K562 (cell line): ENCODE results near the gene PI4KA. TPM values are rescaled to one million over a fixed set of nuclear protein-coding genes. Genes with fewer than 3 reads are reported as not detected.
A peak's percentile ranks its signal among the peaks of the same experiment; 100 is the strongest.

ENCODE experiments used
- ATF2 ChIP-seq: sonication (generic); formaldehyde crosslinking; IDR thresholded peaks from 2 replicates; pipeline ENCODE4 v1.8.1; 2022; ENCODE audit warnings: missing genetic modification reagents
- HNRNPL ChIP-seq: fragments of 200-400 bp; formaldehyde crosslinking; IDR thresholded peaks from 2 replicates; pipeline ENCODE4 v1.6.1; 2017; ENCODE audit warnings: low read depth, mild to moderate bottlenecking, low read length
- PBX2 ChIP-seq, 2 experiments: IDR thresholded peaks in 1 of 2; conservative IDR thresholded peaks in 1 of 2; 2 replicates each; pipeline ENCODE4 v1.6.1; 2016; ENCODE audit warnings: low read depth in 2 of 2, mild to moderate bottlenecking in 1 of 2, missing compliant biosample characterization in 1 of 2, missing genetic modification characterization in 1 of 2, moderate library complexity in 1 of 2
- POLR2G ChIP-seq: fragments of 200-400 bp; formaldehyde crosslinking; IDR thresholded peaks from 2 replicates; pipeline ENCODE4 v1.6.1; 2017; ENCODE audit warnings: low read depth, mild to moderate bottlenecking, antibody characterized with exemption, low read length, moderate library complexity
- STAT5B ChIP-seq: fragments of 250-450 bp; sonication (Bioruptor Pico); IDR thresholded peaks from 2 replicates; pipeline ENCODE4 v1.8.0; 2021; ENCODE audit warnings: mild to moderate bottlenecking, inconsistent platforms
- ZBED1 ChIP-seq: IDR thresholded peaks from 2 replicates; pipeline ENCODE4 v1.6.1; 2014
- ZNF174 ChIP-seq: fragments of 250-450 bp; sonication (Bioruptor Pico); IDR thresholded peaks from 2 replicates; pipeline ENCODE4 v1.4.0; 2020; ENCODE audit warnings: mild to moderate bottlenecking
- ZNF197 ChIP-seq: fragments of 200-800 bp; sonication (Bioruptor generic); IDR thresholded peaks from 2 replicates; pipeline ENCODE4 v1.6.1; 2016; ENCODE audit warnings: low read depth, missing genetic modification characterization, missing compliant biosample characterization
- ZNF217 ChIP-seq: sonication (generic); formaldehyde crosslinking; IDR thresholded peaks from 2 replicates; pipeline ENCODE4 v1.8.0; 2022; ENCODE audit warnings: mild to moderate bottlenecking, missing genetic modification reagents
- ZNF23 ChIP-seq: fragments of 250-450 bp; sonication (Bioruptor Pico); IDR thresholded peaks from 2 replicates; pipeline ENCODE4 v1.4.0; 2020; ENCODE audit warnings: mild to moderate bottlenecking
- ZNF384 ChIP-seq: IDR thresholded peaks from 2 replicates; pipeline ENCODE4 v1.6.1; 2012; ENCODE audit warnings: low read depth, low read length, improper control_type of control experiment
- ZSCAN29 ChIP-seq: fragments of 450-650 bp; IDR thresholded peaks from 2 replicates; pipeline ENCODE4 v1.6.1; 2017
- polyA plus RNA-seq, 8 experiments: library from polyadenylated mRNA; depleted of rRNA in 4 of 8; stranded (reverse) in 5 of 8; unstranded in 3 of 8; fragments of >200 nt; fragmentation: Nextera tagmentation in 2 of 8; fragmentation: Illumina TruSeq in 1 of 8; extraction: Ambion mirVana in 2 of 8; extraction: Trizol in 1 of 8; gene quantifications; 2 replicates each; pipeline versions ENCODE4 v1.2.1 to v1.2.3, GENCODE V29; 2011 to 2014; ENCODE audit warnings: inconsistent platforms in 1 of 8, missing spikeins in 1 of 8
- total RNA-seq, 7 experiments: library from RNA; depleted of rRNA in 6 of 7; stranded (reverse); fragments of >200 nt in 6 of 7; fragmentation: Illumina TruSeq in 2 of 7; extraction: Trizol in 2 of 7; gene quantifications; 2 replicates each; pipeline versions ENCODE4 v1.2.1 to v1.2.3, GENCODE V29; 2011 to 2021; ENCODE audit warnings: low replicate concordance in 1 of 7
- TF ChIP-seq, protein P1 (sequence below): fragments of 450-650 bp; IDR thresholded peaks from 2 replicates; pipeline ENCODE4 v1.7.0; 2016; ENCODE audit warnings: borderline replicate concordance
- TF ChIP-seq, protein P2 (sequence below): fragments of 250-450 bp; sonication (Bioruptor Pico); IDR thresholded peaks from 2 replicates; pipeline ENCODE4 v1.5.0; 2021; ENCODE audit warnings: mild to moderate bottlenecking, borderline replicate concordance

Gene PI4KA
- total and polyA plus RNA-seq, 9 of the 15 experiments (the other 6 are each of a cell fraction or from before 2014, with no cell fraction given), result 7.3 to 187 (median 84.7) TPM

GRCh38 chr22:20741634-20742581 is 116.7 kb downstream of the PI4KA start (continued):
- TF ChIP-seq ATF2 (CRISPR knock-in tag), result no peak
- no peak for TF ChIP-seq ZSCAN29
- no peak for TF ChIP-seq PBX2 (CRISPR knock-in tag; IDR thresholded peaks at IDR 0.05; ENCODE audit: low read depth)
- no peak for TF ChIP-seq PBX2 (tag; conservative IDR thresholded peaks at IDR 0.05; ENCODE audit: low read depth)
- TF ChIP-seq HNRNPL, result no peak
- TF ChIP-seq ZNF197 (CRISPR knock-in tag), result no peak
- 0 out of 2 replicates have a peak, but pooled peaks have one; percentile 28 for TF ChIP-seq POLR2G
- TF ChIP-seq ZBED1, result no peak
- no peak for TF ChIP-seq ZNF23 (CRISPR knock-in tag)
- no peak for TF ChIP-seq ZNF174 (CRISPR knock-in tag)
- TF ChIP-seq STAT5B (CRISPR knock-in tag), result no peak
- TF ChIP-seq, protein P1, sequence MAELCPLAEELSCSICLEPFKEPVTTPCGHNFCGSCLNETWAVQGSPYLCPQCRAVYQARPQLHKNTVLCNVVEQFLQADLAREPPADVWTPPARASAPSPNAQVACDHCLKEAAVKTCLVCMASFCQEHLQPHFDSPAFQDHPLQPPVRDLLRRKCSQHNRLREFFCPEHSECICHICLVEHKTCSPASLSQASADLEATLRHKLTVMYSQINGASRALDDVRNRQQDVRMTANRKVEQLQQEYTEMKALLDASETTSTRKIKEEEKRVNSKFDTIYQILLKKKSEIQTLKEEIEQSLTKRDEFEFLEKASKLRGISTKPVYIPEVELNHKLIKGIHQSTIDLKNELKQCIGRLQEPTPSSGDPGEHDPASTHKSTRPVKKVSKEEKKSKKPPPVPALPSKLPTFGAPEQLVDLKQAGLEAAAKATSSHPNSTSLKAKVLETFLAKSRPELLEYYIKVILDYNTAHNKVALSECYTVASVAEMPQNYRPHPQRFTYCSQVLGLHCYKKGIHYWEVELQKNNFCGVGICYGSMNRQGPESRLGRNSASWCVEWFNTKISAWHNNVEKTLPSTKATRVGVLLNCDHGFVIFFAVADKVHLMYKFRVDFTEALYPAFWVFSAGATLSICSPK, result no peak
- no peak for TF ChIP-seq ZNF384
- no peak for TF ChIP-seq ZNF217 (CRISPR knock-in tag)
- TF ChIP-seq, protein P2, sequence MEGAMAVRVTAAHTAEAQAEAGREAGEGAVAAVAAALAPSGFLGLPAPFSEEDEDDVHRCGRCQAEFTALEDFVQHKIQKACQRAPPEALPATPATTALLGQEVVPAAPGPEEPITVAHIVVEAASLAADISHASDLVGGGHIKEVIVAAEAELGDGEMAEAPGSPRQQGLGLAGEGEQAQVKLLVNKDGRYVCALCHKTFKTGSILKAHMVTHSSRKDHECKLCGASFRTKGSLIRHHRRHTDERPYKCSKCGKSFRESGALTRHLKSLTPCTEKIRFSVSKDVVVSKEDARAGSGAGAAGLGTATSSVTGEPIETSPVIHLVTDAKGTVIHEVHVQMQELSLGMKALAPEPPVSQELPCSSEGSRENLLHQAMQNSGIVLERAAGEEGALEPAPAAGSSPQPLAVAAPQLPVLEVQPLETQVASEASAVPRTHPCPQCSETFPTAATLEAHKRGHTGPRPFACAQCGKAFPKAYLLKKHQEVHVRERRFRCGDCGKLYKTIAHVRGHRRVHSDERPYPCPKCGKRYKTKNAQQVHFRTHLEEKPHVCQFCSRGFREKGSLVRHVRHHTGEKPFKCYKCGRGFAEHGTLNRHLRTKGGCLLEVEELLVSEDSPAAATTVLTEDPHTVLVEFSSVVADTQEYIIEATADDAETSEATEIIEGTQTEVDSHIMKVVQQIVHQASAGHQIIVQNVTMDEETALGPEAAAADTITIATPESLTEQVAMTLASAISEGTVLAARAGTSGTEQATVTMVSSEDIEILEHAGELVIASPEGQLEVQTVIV (CRISPR knock-in tag), result no peak
